Measurements from ENCODE around the gene TEAD4. TPM values are rescaled to one million over a fixed set of nuclear protein-coding genes. Genes with fewer than 3 reads are reported as not detected.

Gene TEAD4
- total RNA-seq, 1 donor from 2014 or later: 48.8 TPM

- DNase-seq (ENCODE audit: low read depth): no peak
- no peak for TF ChIP-seq CTCF (conservative IDR thresholded peaks at IDR 0.05; ENCODE audit: low read depth, low read length)
- H3K4me3 ChIP-seq (ENCODE audit: low read depth, low read length): no peak overlapping the region
These were observed 89.3 kb downstream of the TEAD4 start for GRCh38 chr12:3048540-3048939.

- H3K4me3 ChIP-seq (ENCODE audit: low read depth, low read length): no peak overlapping the region
- no peak for DNase-seq (ENCODE audit: low read depth)
- no peak for TF ChIP-seq CTCF (conservative IDR thresholded peaks at IDR 0.05; ENCODE audit: low read depth, low read length)
These were observed 90.0 kb downstream of the TEAD4 start for GRCh38 chr12:3049176-3049575.

DNA sequence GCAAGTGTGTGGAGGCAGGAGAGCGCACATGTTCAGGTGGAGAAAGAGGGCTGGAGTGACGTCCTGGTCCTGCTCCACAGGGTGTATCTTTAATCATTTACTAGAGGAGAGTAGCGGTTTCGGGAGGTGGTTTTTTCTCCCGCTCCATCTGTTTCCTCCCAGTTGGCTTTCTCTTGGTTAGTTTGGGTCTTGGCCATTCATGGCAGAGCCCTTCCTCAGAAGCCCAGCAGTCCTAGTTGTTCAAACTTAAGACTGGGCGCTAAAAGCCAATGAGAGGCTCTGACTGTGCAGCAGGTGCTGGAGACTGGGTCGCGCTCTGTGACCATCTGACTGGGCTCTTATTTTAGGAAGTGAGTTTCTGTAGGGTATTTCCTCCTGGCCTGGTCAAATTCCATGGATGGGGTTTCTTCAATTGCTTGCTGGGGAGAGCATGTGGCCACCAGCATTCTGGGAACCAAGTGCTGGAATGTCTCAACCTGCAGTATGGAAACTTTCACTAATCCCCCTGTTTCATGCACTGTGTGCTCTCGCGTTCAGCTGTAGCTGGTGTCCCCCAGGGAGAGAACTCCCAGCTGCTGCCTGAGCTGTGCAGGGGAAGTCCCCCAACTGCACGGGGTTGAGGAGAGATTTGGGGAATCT lies 90.5 kb downstream of the TEAD4 start:
- no peak overlapping the region for H3K4me3 ChIP-seq (ENCODE audit: low read depth, low read length)
- peak; percentile 30 for DNase-seq (ENCODE audit: low read depth)
- TF ChIP-seq CTCF (conservative IDR thresholded peaks at IDR 0.05; ENCODE audit: low read depth, low read length): no peak

GRCh38 chr12:3054374-3054773 lies 95.2 kb downstream of the TEAD4 start:
- no peak for DNase-seq (ENCODE audit: low read depth)
- TF ChIP-seq CTCF (conservative IDR thresholded peaks at IDR 0.05; ENCODE audit: low read depth, low read length): no peak
- no peak overlapping the region for H3K4me3 ChIP-seq (ENCODE audit: low read depth, low read length)

- no peak for TF ChIP-seq CTCF (conservative IDR thresholded peaks at IDR 0.05; ENCODE audit: low read depth, low read length)
- H3K4me3 ChIP-seq (ENCODE audit: low read depth, low read length): no peak overlapping the region
- no peak for DNase-seq (ENCODE audit: low read depth)
These were observed 96.0 kb downstream of the TEAD4 start for GRCh38 chr12:3055026-3055703.

DNA sequence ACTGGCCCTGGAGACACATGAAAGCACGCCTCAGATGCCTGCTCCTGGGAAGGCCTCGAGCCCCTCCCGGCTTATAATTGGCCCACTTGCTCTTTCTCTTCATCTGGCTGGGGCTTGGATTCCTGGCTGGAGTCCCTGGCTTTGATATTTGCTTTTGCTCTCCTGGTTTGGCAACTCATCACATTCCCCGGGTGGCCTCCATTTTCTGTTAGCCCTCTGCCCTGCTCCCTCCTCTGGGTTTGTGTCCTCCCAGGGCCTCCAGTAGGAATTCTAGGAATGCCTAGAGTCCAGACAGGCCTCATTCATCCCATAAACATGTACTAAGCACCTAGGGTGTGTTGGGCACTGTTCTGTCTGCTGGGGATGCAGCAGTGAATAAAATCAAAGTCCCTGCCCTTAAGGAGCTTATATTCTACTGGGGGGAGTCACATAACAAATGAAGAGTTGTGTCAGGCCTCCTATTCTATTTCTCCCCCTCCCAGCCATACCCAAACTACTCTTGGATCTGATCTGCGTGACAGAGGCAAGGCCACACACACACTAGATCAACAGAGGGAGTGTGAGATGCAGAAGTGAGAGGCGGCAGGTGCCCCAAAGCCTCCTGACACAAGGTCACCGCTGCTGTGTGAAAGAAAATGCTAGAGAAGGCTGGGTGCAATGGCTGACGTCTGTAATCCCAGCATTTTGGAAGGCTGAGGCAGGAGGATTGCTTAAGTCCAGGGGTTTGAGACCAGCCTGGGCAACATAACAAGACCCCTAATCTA lies 96.7 kb downstream of the TEAD4 start:
- DNase-seq (ENCODE audit: low read depth): no peak
- H3K4me3 ChIP-seq (ENCODE audit: low read depth, low read length): no peak overlapping the region
- no peak for TF ChIP-seq CTCF (conservative IDR thresholded peaks at IDR 0.05; ENCODE audit: low read depth, low read length)

All from epithelial cell of proximal tubule (primary cell).